Body of pancreas (tissue), 4 donors: ENCODE measurements around the gene BRIP1. TPM values are rescaled to one million over a fixed set of nuclear protein-coding genes. Genes with fewer than 3 reads are reported as not detected.
A peak's percentile ranks its signal among the peaks of the same experiment; 100 is the strongest.

Source experiments
- ATAC-seq: fragments of 150-250 bp; one replicate; pipeline ENCODE4 v1.9.1; 2016
- DNase-seq, 4 donors: peaks; one replicate each; pipeline ENCODE4 v3.0.0-alpha.2; 2019
- H3K27ac ChIP-seq, 4 donors: fragments of 200-600 bp; sonication (generic); 1 replicate in 3 of 4; 2 replicates in 1 of 4; pipeline versions ENCODE4 v1.5.1 to v1.6.1; 2016 to 2019; ENCODE audit warnings: mild to moderate bottlenecking in 1 of 4, mixed read lengths in 1 of 4, moderate library complexity in 1 of 4
- H3K27me3 ChIP-seq, 2 donors: fragments of 200-600 bp; sonication (generic); one replicate each; pipeline ENCODE4 v1.6.0; 2016; ENCODE audit warnings: mild to moderate bottlenecking in 1 of 2
- H3K36me3 ChIP-seq, 2 donors: fragments of 200-600 bp; sonication (generic); replicated peaks in 1 of 2; 2 replicates each; pipeline ENCODE4 v1.5.1; 2016; ENCODE audit warnings: low read depth in 2 of 2; ENCODE audit not compliant: insufficient read depth in 1 of 2
- H3K4me1 ChIP-seq: fragments of 200-600 bp; sonication (generic); one replicate; pipeline ENCODE4 v1.6.0; 2016
- H3K4me3 ChIP-seq, 2 donors: fragments of 200-600 bp; sonication (generic); 1 replicate in 1 of 2; 2 replicates in 1 of 2; pipeline ENCODE4 v1.5.1; 2016 to 2019
- H3K9me3 ChIP-seq, 3 donors: fragments of 200-600 bp; sonication (generic); 1 replicate in 2 of 3; 2 replicates in 1 of 3; pipeline ENCODE4 v1.5.1; 2016
- CTCF ChIP-seq, 7 experiments: fragments of 450-650 bp in 4 of 7; fragments of 200-600 bp in 3 of 7; sonication (generic) in 3 of 7; IDR thresholded peaks; one replicate each; pipeline ENCODE4 v1.5.1; 2016 to 2019; ENCODE audit warnings: antibody characterized with exemption in 7 of 7
- POLR2A ChIP-seq, 3 donors: fragments of 450-650 bp; IDR thresholded peaks; one replicate each; pipeline ENCODE4 v1.6.1; 2016; ENCODE audit warnings: antibody characterized with exemption in 3 of 3, mild to moderate bottlenecking in 2 of 3
- WGBS, 2 donors: methylation state at CpG; one replicate each; pipeline ENCODE4 v1.1.5; 2017; 5-methylcytosine and 5-hydroxymethylcytosine counted together
- intact Hi-C: fragments of 100-400 bp; cut with DNase I; formaldehyde crosslinking; loops from one replicate; pipeline ENCODE4 v1.15.1; 2023
- total RNA-seq, 2 donors: library from RNA; depleted of rRNA; stranded (reverse); fragments of >200 nt; gene quantifications; one replicate each; pipeline ENCODE4 v1.1.0, GENCODE V29; 2016

The BRIP1 gene
- total RNA-seq, 2 donors from 2014 or later = under 0.01 to 0.33 TPM

- intact Hi-C loops = loop anchor here (10.0 kb wide), 1 partner anchor 423 kb away; no protein-coding TSS in a partner anchor
- ATAC-seq (no peak), DNase-seq (peak; percentile 54 to 75 (median 66))
- H3K9me3 ChIP-seq = no peaks in the 10 kb centered on the region
- H3K27me3 ChIP-seq = no peaks in the 10 kb centered on the region
- no peak overlapping the region for H3K4me3 ChIP-seq
- H3K36me3 ChIP-seq = no peaks in the 10 kb centered on the region
- 27 to 33% methylated on average over 4 of the region's 4 CpGs for WGBS, 2 donors
- H3K4me1 ChIP-seq = no peaks in the 10 kb centered on the region
- no peak overlapping the region for H3K27ac ChIP-seq
- TF ChIP-seq POLR2A (IDR thresholded peaks at IDR 0.05) (no peak), CTCF (IDR thresholded peaks at IDR 0.05) (peak; percentile 36 to 87 (median 69))
Measured at GRCh38 chr17:61837175-61838051, 25.9 kb downstream of the BRIP1 start.

- intact Hi-C loops = loop anchor here (10.0 kb wide), 1 partner anchor 422 kb away; no protein-coding TSS in a partner anchor
- no peaks in the 10 kb centered on the region for H3K27me3 ChIP-seq
- DNase-seq (no peak), ATAC-seq (no peak)
- H3K4me3 ChIP-seq = no peak overlapping the region
- WGBS, 2 donors = 64 to 77% methylated on average over 3 of the region's 3 CpGs
- H3K9me3 ChIP-seq = no peaks in the 10 kb centered on the region
- no peak overlapping the region for H3K27ac ChIP-seq
- no peaks in the 10 kb centered on the region for H3K36me3 ChIP-seq
- TF ChIP-seq CTCF (IDR thresholded peaks at IDR 0.05) = no peak
- TF ChIP-seq POLR2A (IDR thresholded peaks at IDR 0.05) = no peak
- no peaks in the 10 kb centered on the region for H3K4me1 ChIP-seq
Measured at GRCh38 chr17:61836266-61837174, 26.8 kb downstream of the BRIP1 start.

GRCh38 chr17:61835606-61836005, 27.7 kb downstream of the BRIP1 start:
- intact Hi-C loops = loop anchor here (10.0 kb wide), 1 partner anchor 421 kb away; no protein-coding TSS in a partner anchor
- DNase-seq = no peak
- Histone ChIP-seq H3K4me3 (no peak overlapping the region), H3K27ac (no peak overlapping the region), H3K27me3 (no peaks in the 10 kb centered on the region), H3K36me3 (no peaks in the 10 kb centered on the region), H3K4me1 (no peaks in the 10 kb centered on the region), H3K9me3 (no peaks in the 10 kb centered on the region)
- ATAC-seq = no peak
- WGBS, 2 donors = 74 to 83% methylated on average over 1 of the region's 1 CpG
- TF ChIP-seq CTCF (IDR thresholded peaks at IDR 0.05) (no peak), POLR2A (IDR thresholded peaks at IDR 0.05) (no peak)

- H3K36me3 ChIP-seq = no peaks in the 10 kb centered on the region
- 96% methylated on average over 2 of the region's 2 CpGs for WGBS, 2 donors
- H3K4me3 ChIP-seq = no peak overlapping the region
- H3K9me3 ChIP-seq = no peaks in the 10 kb centered on the region
- DNase-seq (no peak), ATAC-seq (no peak)
- intact Hi-C loops = loop anchor here (10.0 kb wide), 1 partner anchor 420 kb away; no protein-coding TSS in a partner anchor
- H3K4me1 ChIP-seq = no peaks in the 10 kb centered on the region
- no peaks in the 10 kb centered on the region for H3K27me3 ChIP-seq
- TF ChIP-seq POLR2A (IDR thresholded peaks at IDR 0.05) (no peak), CTCF (IDR thresholded peaks at IDR 0.05) (no peak)
- H3K27ac ChIP-seq = no peak overlapping the region
Measured at GRCh38 chr17:61834610-61835009, 28.7 kb downstream of the BRIP1 start.
